HG03066 (cell line): ENCODE data around the gene PUS7L.
"Not testable (repeated sequence)": the region's sequence is repeated elsewhere in the genome, so short reads cannot be mapped to it uniquely, and the experiment has no call there.

ENCODE experiments used
- ATAC-seq: cut with Tn5 transposase; IDR thresholded peaks from one replicate; pipeline ENCODE4 v1.9.1; 2021; ENCODE audit warnings: low read depth; ENCODE audit not compliant: unreplicated experiment

PUS7L gene

DNA sequence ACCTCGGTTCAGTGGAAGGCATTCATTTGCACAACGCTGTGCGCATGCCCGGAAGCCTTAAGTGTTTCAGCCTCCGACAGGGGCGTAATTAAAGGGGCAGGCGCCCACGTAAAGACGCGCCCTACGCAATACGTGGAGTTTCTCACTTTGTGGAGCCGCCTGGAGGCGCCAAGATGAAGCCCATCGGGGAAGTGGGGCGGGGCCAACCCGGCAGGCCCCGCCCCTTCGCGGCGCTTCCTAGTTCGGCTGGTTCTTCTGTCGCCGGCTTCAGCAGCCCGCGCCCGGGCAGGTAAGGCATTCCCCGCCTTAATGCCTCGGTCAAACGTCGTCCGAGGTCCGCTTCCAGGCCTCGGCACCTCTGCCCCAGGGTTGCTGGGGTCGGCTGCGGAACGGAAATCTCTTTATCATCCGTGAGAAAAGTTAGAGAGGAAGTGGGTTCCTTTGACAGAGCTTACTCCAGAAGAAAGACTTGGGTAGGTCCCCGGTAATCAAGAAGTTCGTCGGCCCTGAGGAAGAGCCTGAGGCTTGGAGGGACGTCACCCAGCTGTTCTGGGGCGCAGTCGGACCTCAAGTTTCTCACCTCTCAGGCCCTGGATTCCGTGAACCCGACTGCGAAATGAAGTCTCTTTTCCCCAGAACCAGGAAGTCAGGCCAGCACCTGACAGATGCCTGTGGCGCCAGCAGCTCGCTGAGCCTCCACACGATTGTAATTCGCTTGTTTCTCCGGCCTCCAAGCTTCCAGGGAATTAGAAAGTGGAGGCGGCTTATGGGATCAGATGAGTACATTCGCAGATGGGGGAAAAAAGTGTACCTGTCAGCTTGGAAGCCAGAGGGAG lies at the start of gene PUS7L, which contains the start of gene IRAK4:
Gene PUS7L, minus strand, starts transcription at position 63 of the 836 bp plus-strand sequence. CDS start 3,545 bp downstream, outside the sequence.
Gene IRAK4, plus strand, starts transcription at position 224 of the 836 bp plus-strand sequence. CDS start 9,161 bp downstream, outside the sequence.
- peak; percentile 96 for ATAC-seq

DNA sequence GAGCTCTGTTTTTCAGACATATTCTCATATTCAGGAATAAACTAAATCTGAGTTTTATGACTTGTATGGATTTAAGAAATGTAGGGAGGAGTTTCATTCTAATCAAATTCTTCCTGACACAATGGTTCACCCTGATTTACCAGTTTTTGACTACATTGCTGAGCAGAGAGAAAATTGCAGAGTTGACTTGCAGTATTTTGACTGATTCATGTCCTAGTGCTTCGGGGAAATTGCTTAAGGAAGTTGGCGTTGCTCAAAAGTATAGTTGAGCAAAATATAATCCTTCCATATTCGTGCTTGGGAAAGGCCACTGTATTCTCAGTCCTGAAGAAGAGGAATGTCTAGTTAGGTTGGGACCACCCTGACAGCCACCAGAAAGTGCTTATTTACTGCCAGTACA lies 48.8 kb upstream of the PUS7L start:
- ATAC-seq = no peak

DNA sequence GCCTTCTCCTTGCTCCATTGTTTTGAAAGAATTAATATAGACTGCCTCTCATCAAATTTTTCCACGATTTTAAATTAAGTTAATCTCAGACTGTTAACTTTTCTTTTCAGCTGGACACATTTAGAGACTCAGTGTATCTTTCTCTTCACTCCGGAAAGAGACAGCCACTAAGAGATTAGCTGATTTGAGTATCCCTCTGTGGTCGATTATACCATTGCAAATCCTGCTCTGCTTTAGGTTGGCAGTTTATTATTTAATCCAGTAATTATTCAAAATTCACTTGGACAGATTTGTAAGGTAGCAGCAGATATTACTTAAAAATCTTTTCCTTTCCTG lies 48.1 kb upstream of the PUS7L start:
- no peak for ATAC-seq

- ATAC-seq = peak; percentile 95
Measured at GRCh38 chr12:43805860-43806736, 47.5 kb upstream of the PUS7L start, which contains the start of gene TWF1. Gene TWF1 (minus strand): TSS chr12:43806317. CDS start chr12:43806245, 72 bp downstream.

DNA sequence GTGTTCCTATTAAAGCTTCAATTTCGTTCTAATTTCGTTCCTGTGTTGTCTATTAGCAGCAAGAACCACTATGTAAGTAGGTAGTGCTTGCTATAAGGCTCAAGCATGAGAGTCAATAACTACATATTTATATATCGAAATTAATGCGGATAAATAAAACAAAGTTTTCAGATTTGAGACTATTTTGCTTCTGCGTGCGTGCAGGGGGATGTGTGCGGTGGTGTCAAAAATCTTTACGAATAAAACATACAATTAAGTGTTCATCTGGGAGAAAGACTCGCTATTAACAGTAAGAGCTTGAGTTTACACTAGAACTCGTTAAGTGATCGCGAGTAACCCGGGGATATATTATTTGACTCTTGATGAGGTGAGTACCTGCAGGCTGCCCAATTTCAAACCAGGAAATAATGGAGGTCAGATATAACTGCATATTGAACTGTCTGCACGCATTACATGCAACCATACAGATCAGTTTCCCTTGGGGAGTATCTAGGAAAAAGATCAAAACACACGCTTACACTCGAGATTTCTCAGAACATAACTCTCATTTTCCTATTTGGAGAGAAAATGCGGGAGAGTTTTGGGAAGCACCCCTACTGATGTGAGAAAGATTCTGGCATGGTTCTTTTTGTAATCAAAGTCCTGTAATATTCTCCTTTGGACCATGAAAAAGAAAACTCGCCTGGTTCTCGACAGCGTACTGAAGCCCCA lies 46.7 kb upstream of the PUS7L start:
- no peak for ATAC-seq

GRCh38 chr12:43797561-43798217 lies 39.1 kb upstream of the PUS7L start:
- no peak for ATAC-seq

DNA sequence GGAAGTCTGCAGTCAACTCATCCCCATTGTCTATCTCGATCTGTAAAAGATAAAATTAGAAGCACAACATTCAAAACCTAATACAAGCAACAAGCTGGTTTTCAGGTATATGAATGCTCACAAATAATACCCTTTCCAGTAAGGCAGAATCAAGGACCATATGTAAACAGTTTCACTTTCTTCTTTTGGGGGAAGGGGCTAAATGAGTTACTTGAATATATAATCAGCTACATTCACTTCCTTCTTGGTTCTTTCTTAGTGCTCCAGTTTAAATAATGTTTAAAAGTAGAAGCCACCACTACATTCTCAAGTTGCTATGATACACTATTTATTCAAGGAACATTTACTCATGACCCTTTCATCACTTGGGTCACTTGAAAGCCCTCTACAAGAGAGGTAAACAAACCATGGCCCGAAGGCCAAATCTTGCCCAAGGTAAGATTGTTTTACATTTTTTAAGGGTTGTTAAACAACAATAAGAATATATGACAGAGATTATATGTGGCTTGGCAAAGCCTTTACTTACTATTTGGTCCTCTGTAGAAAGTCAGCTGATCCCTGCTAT lies 37.2 kb upstream of the PUS7L start:
- ATAC-seq = no peak

- ATAC-seq = no peak
Measured at GRCh38 chr12:43789941-43790340, 31.4 kb upstream of the PUS7L start.

DNA sequence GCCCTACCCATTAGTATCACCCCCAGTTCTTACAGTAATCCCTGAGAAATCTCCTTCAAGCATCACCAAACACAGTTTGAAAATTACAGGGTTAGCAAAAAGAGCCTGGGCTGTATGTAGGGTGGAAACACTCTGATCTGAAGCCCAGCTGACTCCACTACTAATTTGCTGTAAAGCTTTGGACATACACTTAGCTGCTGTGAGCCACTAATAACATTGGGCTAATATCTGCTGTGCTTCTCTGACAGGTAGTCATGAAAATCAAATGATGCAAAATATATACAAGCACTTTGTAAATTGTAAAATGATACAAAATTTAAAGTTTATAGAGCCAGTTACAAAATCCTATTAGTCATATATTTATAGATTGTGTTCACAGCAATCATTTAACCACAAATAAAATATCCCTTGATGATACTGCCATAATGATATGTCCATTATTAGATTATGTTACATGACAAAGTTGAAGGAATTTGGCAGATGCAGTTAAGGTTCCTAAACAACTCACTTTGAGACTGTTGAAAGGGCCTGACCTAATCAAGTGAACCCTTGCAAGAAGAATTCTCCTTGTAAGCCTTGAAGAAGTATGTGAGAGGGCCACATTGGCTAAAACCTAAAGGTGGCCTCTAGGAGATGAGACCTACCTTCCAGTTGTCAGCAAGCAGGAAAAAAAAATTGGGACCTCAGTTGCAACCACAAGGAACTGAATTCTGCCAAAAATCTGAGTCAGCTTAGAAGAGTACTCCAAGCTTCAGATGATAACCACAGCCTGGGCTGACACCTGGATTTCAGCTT lies 28.5 kb upstream of the PUS7L start:
- ATAC-seq = no peak

DNA sequence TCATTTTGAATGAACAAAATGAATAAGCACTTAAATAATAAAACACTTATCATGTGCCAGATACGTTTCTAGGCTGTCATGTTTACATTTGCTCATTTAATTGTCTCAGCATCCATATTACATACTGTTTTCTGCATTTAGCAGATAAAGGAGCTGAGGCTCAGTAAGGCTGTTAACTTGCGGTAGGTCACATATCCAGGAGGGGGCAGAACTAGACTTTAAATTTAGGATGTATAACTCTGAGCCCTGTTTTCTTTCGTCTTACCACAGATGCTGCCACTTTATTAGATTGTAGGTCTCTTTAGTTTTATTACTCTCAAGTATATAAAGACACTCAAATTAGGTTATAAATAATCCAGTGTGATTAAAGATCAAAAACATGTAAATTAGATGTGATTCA lies 17.9 kb upstream of the PUS7L start:
- no peak for ATAC-seq

GRCh38 chr12:43766291-43766690 lies 7.7 kb upstream of the PUS7L start:
- no peak for ATAC-seq

GRCh38 chr12:43764528-43764927 lies 5.9 kb upstream of the PUS7L start:
- no peak for ATAC-seq

GRCh38 chr12:43763769-43764168 lies 5.2 kb upstream of the PUS7L start:
- no peak for ATAC-seq

DNA sequence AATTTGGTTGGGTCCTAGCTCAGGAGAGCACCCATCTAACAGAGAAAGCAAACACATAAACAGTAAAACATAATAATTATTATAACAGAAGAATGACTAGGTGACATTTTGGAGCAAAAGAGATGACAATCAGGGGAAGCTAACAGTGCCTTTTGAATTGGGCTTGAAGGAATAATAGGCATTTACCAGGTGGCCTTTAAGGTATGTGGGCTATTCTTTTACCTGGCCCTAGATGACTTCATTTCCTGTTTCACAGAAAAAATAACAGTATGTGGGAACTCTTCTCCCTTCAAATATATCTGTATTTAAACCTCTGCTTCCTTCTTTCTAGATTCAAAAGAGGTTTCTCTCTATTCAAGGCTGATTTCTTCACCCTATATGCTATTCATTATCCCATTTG lies 4.0 kb upstream of the PUS7L start:
- no peak for ATAC-seq

GRCh38 chr12:43761500-43761899 lies 2.9 kb upstream of the PUS7L start:
- no peak for ATAC-seq

- ATAC-seq = no peak
Measured at GRCh38 chr12:43760396-43760795, 1.8 kb upstream of the PUS7L start.

DNA sequence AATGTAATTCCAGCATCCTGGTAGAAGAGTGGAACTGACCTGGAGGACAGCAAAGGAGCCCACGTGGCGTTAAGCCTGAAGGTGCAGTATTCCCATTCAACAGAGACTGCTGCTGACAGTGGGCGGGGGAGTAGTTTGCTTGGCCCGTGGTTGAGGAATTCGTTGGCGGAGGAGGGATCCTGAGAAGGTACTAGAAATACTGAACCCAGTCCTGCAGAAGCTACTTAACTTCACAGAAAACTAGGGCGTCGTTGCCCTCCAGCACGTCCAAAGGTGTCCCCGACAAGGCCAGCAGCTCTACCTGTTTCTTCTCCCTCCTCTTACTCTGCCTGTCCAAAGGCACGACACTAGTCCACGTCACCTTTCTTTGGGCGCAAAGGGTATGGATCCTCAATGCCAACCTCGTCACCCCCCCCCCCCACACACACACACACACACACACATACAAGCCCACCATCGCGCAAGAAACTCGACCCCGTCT lies 303 bp downstream of the PUS7L start:
- ATAC-seq = peak; percentile 4

GRCh38 chr12:43754015-43754414 lies 4.6 kb downstream of the PUS7L start:
- ATAC-seq = no peak

- not testable (repeated sequence) for ATAC-seq
Measured at GRCh38 chr12:43751360-43751759, 7.2 kb downstream of the PUS7L start.
